ENCODE measurements around the gene SHC2. TPM values are rescaled to one million over a fixed set of nuclear protein-coding genes. Genes with fewer than 3 reads are reported as not detected.

Gene SHC2
- total RNA-seq, 1 experiment from 2014 or later = 7.0 TPM

DNA sequence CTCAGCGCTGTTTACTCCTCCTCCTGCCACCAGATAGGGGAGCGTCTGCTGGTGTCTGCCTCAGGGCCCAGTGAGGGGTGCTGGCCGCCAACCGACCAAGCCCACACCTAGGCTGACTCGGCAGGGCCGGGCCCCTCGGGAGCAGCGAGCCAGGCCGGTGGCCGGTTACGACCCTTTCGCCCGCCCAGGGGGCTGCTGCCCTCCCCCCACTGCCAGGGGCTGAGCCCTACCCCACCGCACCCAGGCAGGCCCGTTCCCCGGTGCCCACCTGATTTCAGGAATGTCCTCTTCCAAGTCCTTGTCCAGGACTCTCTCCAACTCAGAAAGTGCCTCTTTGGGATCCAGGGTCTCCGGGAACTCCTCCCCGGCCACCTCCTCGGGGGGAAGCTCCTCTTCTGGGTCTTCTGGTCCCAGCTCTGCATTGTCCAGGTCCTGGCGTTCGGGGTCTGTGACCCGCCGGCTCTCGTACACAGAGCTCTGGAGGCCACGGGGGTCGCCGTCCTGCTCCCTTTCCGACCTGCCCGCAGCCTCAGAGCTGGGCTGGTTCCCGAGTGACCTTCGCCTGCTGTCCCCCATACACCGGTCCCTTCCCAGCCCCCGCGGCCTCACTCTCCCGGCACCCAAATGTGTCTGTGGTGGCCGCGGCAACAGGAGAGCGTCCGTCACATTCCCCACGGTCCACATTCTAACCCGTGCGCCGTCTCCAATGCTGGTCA, 85.3 kb downstream of the SHC2 start:
- no peak for DNase-seq (ENCODE audit: low read depth, low spot score)
- in situ Hi-C loops (cut with HindIII; ENCODE audit: low pct_unique_long_range_greater_than_20kb, low sequenced_read_pairs) = no loop called here

DNA sequence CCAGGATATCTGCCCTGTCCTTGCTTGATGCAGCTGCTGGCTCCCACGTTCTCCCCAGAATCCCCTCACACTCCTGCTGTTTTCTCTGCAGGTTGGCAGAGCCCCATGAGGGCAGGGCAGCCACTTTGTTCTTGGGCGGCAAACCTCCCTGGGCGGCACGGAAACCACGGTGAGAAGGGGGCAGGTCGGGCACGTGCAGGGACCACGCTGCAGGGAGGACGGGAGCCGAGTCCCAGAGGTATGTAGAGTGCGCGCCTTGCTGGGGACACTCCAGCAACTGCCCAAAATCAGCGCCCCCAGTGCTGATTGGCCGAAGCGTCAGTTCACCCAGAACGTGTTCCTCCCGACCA, 86.0 kb downstream of the SHC2 start:
- in situ Hi-C loops (cut with HindIII; ENCODE audit: low pct_unique_long_range_greater_than_20kb, low sequenced_read_pairs) = no loop called here

DNA sequence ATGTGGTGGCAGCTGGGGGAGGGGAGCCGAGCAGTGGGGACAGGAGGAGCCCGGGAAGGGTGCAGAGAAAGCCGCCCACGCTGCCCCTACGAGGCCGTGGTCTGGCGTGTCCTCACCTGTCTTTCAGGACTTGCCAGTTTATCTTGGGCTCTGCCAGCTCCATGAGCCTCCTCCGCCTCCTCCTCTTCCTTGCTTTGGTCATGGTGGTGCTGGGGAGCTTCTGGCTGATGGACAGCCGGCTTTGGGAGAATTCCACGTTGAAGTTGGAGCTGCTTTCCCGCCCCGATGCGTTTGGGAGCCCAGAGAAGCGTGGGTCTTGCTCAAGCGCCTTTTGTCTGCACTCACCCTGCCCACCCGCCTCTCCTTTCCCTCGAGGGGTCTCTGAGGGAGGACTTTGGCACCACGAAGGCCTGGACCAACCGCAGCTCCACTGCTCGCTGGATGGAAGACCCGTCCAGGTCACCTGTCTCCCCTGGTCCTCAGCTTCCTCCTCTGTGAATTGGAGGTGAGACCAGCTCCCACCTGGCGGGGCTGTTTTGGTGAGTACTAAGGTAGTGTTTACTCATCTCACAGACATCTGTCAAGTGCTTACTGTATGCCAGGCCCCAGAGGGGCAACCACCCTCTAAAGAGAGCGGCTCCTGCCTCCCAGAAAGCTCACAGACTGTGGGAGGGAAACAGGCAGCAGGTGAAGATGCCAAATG, 86.5 kb downstream of the SHC2 start:
- in situ Hi-C loops (cut with HindIII; ENCODE audit: low pct_unique_long_range_greater_than_20kb, low sequenced_read_pairs) = no loop called here
- no peak for DNase-seq (ENCODE audit: low read depth, low spot score)

More for the DNA sequence above, 86.0 kb downstream of the SHC2 start:
- no peak for DNase-seq (ENCODE audit: low read depth, low spot score)

DNA sequence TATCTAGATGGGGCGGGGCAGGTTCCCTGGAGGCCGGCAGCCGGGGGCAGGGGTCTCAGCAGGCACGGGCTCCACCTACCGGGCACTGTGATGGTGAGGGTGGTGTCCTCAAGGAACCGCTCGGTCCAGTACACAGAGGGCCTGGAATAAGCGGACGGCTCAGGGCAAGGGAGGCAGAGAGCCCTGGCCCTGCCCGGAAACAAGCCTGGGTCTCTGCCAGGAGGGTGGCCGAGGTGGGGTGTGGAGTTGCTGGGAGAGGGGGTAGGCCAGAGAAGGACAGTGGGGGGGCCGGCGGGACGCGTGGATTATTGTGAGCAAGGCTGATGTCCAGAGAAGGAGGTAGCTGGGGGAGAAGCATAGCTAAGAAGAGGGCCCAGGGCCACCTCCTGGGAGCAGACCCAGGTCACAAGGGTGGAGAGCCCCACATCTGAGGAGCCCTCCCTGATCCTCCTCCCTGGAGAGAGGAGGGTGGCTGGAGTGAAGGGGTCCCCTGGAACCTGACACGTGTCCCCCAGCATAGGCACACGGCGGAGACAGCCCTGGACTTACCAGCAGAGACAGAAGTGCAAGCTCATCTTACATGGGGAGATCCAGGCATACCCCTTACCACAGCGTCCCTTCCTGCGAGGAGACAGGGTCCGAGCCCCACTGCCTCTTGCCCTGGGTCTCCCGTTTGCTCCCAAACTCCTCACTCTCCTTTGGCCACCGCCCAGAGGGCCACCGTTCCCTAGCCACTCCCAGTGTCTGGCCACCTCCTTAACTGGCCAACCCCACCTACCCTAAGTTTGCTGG, 87.2 kb downstream of the SHC2 start:
- in situ Hi-C loops (cut with HindIII; ENCODE audit: low pct_unique_long_range_greater_than_20kb, low sequenced_read_pairs) = no loop called here
- no peak for DNase-seq (ENCODE audit: low read depth, low spot score)

DNA sequence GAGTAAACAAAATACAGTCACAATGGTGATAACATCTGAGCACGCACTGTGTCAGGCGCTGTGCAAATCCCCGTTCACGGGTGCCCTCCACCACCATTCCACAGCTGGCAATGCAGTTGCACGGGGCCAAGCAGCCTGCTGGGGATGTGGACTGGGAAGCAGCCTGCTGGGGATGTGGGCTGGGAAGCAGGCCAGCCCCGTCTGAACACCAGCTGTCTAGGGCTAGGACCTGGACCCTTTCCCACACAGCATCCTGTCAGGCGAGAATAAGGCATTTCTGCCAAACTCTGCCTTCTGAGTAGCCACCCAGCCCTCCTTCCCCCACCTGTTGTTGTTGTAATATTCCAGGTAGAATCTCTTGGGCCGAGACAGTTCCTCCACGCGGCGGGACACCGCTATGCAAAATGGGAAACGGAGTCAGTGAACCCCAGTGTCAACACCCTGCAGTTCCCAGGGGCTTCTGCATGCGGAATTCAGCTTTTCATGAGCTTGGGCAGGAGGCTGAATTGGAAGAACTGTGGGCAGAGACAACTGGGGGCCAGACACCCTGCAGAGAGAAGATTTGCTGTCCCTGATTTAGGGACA, 88.4 kb downstream of the SHC2 start:
- no peak for DNase-seq (ENCODE audit: low read depth, low spot score)
- in situ Hi-C loops (cut with HindIII; ENCODE audit: low pct_unique_long_range_greater_than_20kb, low sequenced_read_pairs) = no loop called here

DNA sequence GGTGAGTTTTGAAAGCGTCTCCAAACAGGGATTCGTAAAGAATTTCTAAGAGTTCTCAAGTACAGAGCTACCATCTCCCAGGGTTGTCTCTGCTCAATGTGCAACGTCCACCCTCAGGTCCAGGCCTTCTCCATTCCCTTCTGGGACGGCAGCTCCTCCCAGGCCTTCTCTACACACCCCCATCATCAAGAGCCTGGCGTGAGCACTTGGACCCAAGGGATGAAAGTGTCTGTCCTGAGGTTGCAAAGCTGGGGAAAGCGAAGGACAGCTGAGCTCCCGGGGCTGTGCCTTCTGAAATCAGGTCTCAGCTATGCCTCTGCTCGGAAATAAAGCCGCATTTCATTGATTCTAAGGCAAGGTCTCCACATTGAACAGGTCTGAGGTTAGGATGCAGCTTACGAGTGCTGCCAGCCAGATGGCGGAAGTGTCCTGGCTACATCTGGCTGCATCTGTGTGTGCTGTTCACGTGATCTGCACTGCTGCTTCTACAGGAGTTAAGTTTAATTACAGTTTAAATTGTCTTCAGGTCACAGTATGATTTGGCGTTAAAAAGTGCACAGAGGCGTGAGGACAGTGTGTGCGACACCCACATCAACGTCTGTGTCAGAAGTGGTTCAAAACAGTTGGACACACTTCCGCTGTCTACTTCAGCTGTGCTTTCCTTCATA, 89.2 kb downstream of the SHC2 start:
- in situ Hi-C loops (cut with HindIII; ENCODE audit: low pct_unique_long_range_greater_than_20kb, low sequenced_read_pairs) = no loop called here

DNA sequence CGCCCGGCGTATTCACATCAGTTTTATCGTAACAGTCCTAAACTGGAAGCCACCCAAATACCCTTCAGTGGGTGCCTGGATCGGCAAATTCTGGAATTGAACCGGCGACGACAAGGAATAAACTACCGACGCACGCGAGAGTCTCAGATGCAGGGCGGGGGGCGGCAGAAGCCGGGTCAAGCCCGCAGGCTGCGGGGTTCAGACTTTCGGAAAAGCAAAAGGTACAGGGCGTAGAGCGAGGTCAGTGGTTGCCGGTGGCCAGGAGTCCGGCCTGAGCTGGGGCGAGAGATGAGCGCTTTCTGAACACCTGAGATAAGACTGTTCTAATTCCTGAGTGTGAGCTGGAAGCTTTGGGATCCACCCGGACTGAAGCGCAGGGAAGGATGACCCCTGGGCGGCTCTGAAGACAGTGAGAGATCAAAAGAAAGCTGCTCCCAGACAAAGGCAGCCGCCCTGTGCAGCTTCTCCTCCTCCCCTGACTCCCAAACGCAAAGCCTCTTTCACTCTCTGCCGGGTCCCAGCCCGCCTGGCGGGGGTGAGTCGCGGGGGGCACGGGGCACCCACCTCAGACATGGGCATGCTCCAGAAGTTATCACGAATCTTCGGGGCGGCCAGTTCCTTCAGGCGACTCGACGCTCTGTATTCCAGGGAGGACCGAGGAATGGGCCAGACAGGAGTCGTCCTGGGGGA, 90.0 kb downstream of the SHC2 start:
- no peak for DNase-seq (ENCODE audit: low read depth, low spot score)
- in situ Hi-C loops (cut with HindIII; ENCODE audit: low pct_unique_long_range_greater_than_20kb, low sequenced_read_pairs) = no loop called here

More for the DNA sequence above, 89.2 kb downstream of the SHC2 start:
- DNase-seq (ENCODE audit: low read depth, low spot score) = no peak

DNA sequence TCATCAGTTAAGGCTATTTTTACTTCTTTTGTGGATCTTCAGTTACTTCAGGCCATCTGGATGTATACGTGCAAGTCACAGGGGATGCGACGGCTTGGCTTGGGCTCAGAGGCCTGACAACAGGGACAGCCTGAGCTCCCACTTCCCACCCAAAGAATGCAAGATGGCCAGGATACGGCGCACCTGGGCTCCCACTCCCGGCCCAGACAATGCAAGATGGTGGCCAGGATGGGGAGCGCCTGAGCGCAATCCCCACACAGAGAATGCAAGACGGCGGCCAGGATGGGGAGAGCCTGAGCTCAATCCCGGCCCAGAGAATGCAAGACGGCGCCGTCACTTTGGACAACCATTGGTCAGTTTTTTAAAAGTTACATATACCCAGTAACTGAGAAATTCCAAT, 91.0 kb downstream of the SHC2 start:
- in situ Hi-C loops (cut with HindIII; ENCODE audit: low pct_unique_long_range_greater_than_20kb, low sequenced_read_pairs) = no loop called here
- no peak for DNase-seq (ENCODE audit: low read depth, low spot score)

DNA sequence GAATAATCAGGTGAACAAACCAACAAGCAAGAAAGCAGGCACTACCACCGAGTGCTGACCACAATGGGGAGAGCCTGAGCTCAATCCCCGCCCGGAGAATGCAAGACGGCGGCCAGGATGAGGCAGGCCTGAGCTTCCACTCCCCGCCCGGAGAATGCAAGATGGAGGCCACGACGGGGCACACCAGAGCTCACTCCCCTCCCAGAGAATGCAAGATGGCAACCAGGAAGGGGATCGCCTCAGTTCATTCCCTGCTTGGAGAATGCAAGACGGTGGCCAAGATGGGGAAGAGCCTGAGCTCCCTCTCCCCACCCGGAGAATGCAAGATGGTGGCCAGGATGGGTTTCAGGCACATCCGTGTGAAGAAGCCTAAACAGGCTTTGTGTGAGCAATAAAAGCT, 91.6 kb downstream of the SHC2 start:
- in situ Hi-C loops (cut with HindIII; ENCODE audit: low pct_unique_long_range_greater_than_20kb, low sequenced_read_pairs) = no loop called here
- DNase-seq (ENCODE audit: low read depth, low spot score) = no peak

DNA sequence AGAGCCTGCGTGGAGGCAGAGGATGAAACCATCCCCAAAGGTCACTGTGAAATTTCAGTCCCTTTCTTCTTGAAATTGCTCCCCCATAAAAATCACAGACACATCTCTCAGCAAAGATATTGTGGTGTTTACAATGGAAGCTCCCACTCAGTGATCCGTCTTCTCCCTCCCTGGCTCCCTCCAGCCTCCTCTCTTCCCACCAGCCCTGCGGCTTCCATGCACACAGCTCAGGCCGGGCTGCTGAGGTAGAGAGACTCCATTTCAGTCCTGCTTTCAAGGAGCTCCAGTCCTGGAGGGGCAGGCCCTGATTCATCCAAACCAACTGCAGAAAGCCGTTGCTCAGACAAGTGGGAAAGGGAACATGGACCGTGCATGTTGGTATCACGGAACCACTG, 92.2 kb downstream of the SHC2 start:
- in situ Hi-C loops (cut with HindIII; ENCODE audit: low pct_unique_long_range_greater_than_20kb, low sequenced_read_pairs) = no loop called here
- no peak for DNase-seq (ENCODE audit: low read depth, low spot score)

DNA sequence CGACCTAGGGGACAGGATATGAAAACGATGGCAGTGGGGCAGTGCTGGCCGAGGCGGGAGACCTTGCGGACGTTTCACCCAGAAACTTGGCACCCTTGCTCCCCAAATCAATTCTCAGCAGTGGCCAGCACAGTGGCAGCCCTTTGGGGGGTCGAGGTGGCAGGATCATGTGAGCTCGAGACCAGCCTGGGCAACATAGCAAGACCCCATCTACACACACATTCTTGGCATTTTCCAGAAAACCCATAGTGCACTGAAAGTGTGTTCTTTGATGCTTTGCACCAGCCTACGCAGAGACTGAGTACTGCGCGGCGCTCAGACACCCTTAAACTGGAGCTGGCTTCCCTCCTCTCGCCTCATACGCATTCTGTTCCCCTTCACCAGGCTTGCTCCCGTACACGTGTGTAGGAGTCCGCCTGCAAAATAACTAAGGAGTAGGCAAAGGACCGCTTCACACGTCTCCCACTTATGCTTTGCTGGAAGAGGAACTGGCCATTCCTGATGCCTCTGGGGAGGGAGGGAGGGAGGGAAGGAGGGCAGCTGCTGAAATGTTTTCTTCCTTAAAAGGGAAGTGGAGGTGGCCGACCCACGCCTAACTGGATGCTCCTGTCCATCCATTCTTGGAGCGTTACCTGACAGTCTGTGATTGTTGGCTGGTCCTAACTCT, 92.7 kb downstream of the SHC2 start:
- DNase-seq (ENCODE audit: low read depth, low spot score) = no peak
- in situ Hi-C loops (cut with HindIII; ENCODE audit: low pct_unique_long_range_greater_than_20kb, low sequenced_read_pairs) = no loop called here

DNA sequence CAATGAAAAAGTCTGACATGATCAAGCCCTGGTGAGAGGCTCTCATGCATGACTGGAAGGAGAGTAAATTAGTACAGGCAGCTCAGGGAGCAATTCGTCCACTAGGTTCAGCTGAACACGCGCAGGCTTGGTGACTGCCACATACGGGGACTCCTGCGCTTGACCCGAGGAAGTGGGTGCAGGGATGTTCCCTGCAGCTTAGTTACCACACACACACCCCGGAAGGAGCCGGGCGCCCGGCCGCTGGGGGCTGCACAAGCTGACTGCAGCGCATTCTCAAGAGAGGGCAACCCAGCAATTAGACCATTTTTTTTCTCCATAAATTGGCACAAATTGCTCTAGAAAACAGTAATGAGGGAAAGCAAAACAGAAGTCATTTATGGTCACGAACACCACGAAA, 93.3 kb downstream of the SHC2 start:
- in situ Hi-C loops (cut with HindIII; ENCODE audit: low pct_unique_long_range_greater_than_20kb, low sequenced_read_pairs) = no loop called here
- no peak for DNase-seq (ENCODE audit: low read depth, low spot score)

DNA sequence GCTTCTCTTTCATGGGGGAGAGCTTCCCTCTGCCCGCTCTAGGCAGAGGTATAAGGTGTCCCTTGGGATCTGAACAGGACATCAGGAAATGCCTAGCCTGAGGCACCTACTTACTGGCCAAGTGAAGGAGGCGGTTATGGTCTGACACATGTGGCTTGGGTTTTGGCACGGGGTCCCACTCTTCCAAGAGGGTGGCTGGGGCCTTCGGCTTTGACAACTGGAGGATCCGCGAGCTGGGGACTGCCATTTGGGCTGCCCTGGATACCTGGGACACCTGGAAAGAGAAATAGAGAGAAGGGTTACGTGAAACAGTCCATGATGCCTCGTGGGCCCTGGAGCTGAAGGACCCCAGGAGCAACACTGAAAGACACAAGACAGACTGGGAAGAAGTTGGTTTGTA, 93.9 kb downstream of the SHC2 start:
- in situ Hi-C loops (cut with HindIII; ENCODE audit: low pct_unique_long_range_greater_than_20kb, low sequenced_read_pairs) = no loop called here
- DNase-seq (ENCODE audit: low read depth, low spot score) = no peak

Data from SK-MEL-5 (cell line).